ENCODE data around the gene TAGLN2. TPM values are rescaled to one million over a fixed set of nuclear protein-coding genes. Genes with fewer than 3 reads are reported as not detected.

Gene TAGLN2
- total and polyA plus RNA-seq, 9 of the 15 experiments (the other 6 are each of a cell fraction or from before 2014, with no cell fraction given) = 192 to 683 (median 455) TPM

DNA sequence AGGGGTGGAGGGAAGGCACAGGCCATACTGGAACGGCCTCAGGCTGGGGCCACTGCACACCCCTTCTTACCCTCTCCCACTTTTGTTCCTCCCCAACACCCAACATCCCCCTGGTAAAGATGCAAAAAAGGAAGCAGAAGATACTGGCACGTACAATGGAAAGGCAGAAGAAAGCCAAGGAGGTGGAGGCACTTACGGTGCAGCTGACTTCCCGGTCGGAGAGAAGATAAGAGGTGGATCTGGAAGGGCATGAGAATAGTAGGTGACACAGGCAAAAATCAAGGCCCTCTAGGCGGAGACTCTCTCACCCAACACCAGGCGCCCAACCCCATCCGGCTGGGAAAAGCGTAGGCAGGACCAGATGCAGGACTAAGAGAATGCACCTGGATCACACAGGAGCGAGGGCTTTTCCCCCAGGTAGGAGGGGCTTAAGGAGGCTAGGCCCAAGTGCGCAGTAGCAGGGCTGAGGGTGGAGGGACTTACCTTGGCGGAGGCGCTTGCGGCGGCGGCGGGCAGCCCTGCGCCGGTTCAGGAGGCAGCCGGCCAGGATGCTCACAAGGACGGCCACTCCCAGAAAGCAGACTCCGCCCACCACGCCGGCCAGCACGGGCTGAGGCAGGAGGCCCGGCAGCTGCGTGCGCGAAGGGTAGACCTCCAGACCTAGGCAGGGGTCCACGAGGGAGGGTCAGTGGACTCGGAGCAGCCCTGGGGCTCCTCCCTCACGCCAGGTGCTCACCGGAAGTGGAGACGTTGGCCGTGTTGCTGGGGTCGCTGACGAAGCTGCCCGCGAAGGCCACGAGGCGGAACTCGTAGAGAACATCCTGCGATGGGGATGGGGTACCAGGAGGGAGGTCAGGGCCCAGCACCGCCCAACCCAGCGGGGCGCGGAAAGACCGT lies 4.1 kb upstream of the TAGLN2 start (continued):
- TF ChIP-seq, protein P1, sequence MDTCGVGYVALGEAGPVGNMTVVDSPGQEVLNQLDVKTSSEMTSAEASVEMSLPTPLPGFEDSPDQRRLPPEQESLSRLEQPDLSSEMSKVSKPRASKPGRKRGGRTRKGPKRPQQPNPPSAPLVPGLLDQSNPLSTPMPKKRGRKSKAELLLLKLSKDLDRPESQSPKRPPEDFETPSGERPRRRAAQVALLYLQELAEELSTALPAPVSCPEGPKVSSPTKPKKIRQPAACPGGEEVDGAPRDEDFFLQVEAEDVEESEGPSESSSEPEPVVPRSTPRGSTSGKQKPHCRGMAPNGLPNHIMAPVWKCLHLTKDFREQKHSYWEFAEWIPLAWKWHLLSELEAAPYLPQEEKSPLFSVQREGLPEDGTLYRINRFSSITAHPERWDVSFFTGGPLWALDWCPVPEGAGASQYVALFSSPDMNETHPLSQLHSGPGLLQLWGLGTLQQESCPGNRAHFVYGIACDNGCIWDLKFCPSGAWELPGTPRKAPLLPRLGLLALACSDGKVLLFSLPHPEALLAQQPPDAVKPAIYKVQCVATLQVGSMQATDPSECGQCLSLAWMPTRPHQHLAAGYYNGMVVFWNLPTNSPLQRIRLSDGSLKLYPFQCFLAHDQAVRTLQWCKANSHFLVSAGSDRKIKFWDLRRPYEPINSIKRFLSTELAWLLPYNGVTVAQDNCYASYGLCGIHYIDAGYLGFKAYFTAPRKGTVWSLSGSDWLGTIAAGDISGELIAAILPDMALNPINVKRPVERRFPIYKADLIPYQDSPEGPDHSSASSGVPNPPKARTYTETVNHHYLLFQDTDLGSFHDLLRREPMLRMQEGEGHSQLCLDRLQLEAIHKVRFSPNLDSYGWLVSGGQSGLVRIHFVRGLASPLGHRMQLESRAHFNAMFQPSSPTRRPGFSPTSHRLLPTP (IDR thresholded peaks at IDR 0.05; ENCODE audit: borderline replicate concordance, extremely low read depth, insufficient read length) = no peak
- TF ChIP-seq BMI1 (IDR thresholded peaks at IDR 0.05; ENCODE audit: low read length) = no peak
- peak; percentile 37; the same call in 1 of the 2 replicates for TF ChIP-seq ZEB2 (IDR thresholded peaks at IDR 0.05)
- no peak for TF ChIP-seq MAFK (IDR thresholded peaks at IDR 0.05; ENCODE audit: low read length)
- no peak for TF ChIP-seq ZNF140 (CRISPR knock-in tag; IDR thresholded peaks at IDR 0.05)
- no peak for TF ChIP-seq ZC3H8 (IDR thresholded peaks at IDR 0.05)
- TF ChIP-seq, protein P2, sequence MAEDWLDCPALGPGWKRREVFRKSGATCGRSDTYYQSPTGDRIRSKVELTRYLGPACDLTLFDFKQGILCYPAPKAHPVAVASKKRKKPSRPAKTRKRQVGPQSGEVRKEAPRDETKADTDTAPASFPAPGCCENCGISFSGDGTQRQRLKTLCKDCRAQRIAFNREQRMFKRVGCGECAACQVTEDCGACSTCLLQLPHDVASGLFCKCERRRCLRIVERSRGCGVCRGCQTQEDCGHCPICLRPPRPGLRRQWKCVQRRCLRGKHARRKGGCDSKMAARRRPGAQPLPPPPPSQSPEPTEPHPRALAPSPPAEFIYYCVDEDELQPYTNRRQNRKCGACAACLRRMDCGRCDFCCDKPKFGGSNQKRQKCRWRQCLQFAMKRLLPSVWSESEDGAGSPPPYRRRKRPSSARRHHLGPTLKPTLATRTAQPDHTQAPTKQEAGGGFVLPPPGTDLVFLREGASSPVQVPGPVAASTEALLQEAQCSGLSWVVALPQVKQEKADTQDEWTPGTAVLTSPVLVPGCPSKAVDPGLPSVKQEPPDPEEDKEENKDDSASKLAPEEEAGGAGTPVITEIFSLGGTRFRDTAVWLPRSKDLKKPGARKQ (CRISPR knock-in tag; IDR thresholded peaks at IDR 0.05) = no peak
- TF ChIP-seq MAZ (CRISPR knock-in tag; conservative IDR thresholded peaks at IDR 0.05 in 1 of 2, IDR thresholded peaks at IDR 0.05 in 1 of 2) = no peak
- TF ChIP-seq, protein P3, sequence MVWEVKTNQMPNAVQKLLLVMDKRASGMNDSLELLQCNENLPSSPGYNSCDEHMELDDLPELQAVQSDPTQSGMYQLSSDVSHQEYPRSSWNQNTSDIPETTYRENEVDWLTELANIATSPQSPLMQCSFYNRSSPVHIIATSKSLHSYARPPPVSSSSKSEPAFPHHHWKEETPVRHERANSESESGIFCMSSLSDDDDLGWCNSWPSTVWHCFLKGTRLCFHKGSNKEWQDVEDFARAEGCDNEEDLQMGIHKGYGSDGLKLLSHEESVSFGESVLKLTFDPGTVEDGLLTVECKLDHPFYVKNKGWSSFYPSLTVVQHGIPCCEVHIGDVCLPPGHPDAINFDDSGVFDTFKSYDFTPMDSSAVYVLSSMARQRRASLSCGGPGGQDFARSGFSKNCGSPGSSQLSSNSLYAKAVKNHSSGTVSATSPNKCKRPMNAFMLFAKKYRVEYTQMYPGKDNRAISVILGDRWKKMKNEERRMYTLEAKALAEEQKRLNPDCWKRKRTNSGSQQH (CRISPR knock-in tag; IDR thresholded peaks at IDR 0.05) = no peak
- no peak for TF ChIP-seq RBM22 (IDR thresholded peaks at IDR 0.05; ENCODE audit: low read depth, low read length, poor library complexity, severe bottlenecking)
- TF ChIP-seq, protein P4, sequence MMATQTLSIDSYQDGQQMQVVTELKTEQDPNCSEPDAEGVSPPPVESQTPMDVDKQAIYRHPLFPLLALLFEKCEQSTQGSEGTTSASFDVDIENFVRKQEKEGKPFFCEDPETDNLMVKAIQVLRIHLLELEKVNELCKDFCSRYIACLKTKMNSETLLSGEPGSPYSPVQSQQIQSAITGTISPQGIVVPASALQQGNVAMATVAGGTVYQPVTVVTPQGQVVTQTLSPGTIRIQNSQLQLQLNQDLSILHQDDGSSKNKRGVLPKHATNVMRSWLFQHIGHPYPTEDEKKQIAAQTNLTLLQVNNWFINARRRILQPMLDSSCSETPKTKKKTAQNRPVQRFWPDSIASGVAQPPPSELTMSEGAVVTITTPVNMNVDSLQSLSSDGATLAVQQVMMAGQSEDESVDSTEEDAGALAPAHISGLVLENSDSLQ (IDR thresholded peaks at IDR 0.05) = no peak
- TF ChIP-seq, protein P5, sequence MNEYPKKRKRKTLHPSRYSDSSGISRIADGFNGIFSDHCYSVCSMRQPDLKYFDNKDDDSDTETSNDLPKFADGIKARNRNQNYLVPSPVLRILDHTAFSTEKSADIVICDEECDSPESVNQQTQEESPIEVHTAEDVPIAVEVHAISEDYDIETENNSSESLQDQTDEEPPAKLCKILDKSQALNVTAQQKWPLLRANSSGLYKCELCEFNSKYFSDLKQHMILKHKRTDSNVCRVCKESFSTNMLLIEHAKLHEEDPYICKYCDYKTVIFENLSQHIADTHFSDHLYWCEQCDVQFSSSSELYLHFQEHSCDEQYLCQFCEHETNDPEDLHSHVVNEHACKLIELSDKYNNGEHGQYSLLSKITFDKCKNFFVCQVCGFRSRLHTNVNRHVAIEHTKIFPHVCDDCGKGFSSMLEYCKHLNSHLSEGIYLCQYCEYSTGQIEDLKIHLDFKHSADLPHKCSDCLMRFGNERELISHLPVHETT (CRISPR knock-in tag; conservative IDR thresholded peaks at IDR 0.05 in 1 of 2, IDR thresholded peaks at IDR 0.05 in 1 of 2) = no peak
- TF ChIP-seq FOXM1 (IDR thresholded peaks at IDR 0.05; ENCODE audit: low read depth) = no peak
- TF ChIP-seq FOXM1 (CRISPR knock-in tag; IDR thresholded peaks at IDR 0.05; ENCODE audit: low read depth) = no peak
- TF ChIP-seq, protein P6, sequence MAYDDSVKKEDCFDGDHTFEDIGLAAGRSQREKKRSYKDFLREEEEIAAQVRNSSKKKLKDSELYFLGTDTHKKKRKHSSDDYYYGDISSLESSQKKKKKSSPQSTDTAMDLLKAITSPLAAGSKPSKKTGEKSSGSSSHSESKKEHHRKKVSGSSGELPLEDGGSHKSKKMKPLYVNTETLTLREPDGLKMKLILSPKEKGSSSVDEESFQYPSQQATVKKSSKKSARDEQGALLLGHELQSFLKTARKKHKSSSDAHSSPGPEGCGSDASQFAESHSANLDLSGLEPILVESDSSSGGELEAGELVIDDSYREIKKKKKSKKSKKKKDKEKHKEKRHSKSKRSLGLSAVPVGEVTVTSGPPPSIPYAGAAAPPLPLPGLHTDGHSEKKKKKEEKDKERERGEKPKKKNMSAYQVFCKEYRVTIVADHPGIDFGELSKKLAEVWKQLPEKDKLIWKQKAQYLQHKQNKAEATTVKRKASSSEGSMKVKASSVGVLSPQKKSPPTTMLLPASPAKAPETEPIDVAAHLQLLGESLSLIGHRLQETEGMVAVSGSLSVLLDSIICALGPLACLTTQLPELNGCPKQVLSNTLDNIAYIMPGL (CRISPR knock-in tag; IDR thresholded peaks at IDR 0.05) = no peak
